ENCODE data around the gene GRM4.

Gene GRM4

GRCh38 chr6:34102099-34102656 is 43.7 kb downstream of the GRM4 start:
- H3K4me3 ChIP-seq (ENCODE audit: low read depth in 1 of 2, low read length in 1 of 2), result no peak overlapping the region
- H3K9me3 ChIP-seq, result no peaks in the 10 kb centered on the region
- H3K27ac ChIP-seq, result no peak overlapping the region
- no peaks in the 10 kb centered on the region for H3K27me3 ChIP-seq
- TF ChIP-seq CTCF (IDR thresholded peaks at IDR 0.05), result no peak
- no peaks in the 10 kb centered on the region for H3K36me3 ChIP-seq
- no peaks in the 10 kb centered on the region for H3K4me1 ChIP-seq (ENCODE audit: control insufficient read depth in 1 of 2, insufficient read depth in 1 of 2, low read depth in 1 of 2, low read length in 1 of 2)

- no peaks in the 10 kb centered on the region for H3K9me3 ChIP-seq
- peaks cover 9% of the 10 kb centered on the region for H3K27me3 ChIP-seq
- H3K4me3 ChIP-seq (ENCODE audit: low read depth in 1 of 2, low read length in 1 of 2), result no peak overlapping the region
- TF ChIP-seq CTCF (IDR thresholded peaks at IDR 0.05), result no peak
- no peaks in the 10 kb centered on the region for H3K36me3 ChIP-seq
- no peak overlapping the region for H3K27ac ChIP-seq
- no peaks in the 10 kb centered on the region for H3K4me1 ChIP-seq (ENCODE audit: control insufficient read depth in 1 of 2, insufficient read depth in 1 of 2, low read depth in 1 of 2, low read length in 1 of 2)
Observed at GRCh38 chr6:34100788-34101187, 45.1 kb downstream of the GRM4 start.

- H3K4me3 ChIP-seq (ENCODE audit: low read depth in 1 of 2, low read length in 1 of 2), result no peak overlapping the region
- H3K27ac ChIP-seq, result no peak overlapping the region
- H3K27me3 ChIP-seq, result peaks cover 18% of the 10 kb centered on the region
- H3K36me3 ChIP-seq, result no peaks in the 10 kb centered on the region
- H3K4me1 ChIP-seq (ENCODE audit: control insufficient read depth in 1 of 2, insufficient read depth in 1 of 2, low read depth in 1 of 2, low read length in 1 of 2), result no peaks in the 10 kb centered on the region
- TF ChIP-seq CTCF (IDR thresholded peaks at IDR 0.05), result no peak
- no peaks in the 10 kb centered on the region for H3K9me3 ChIP-seq
Observed at GRCh38 chr6:34099878-34100277, 46.0 kb downstream of the GRM4 start.

- Histone ChIP-seq H3K9me3 (no peaks in the 10 kb centered on the region), H3K4me3 (ENCODE audit: low read depth in 1 of 2, low read length in 1 of 2) (no peak overlapping the region)
Observed at GRCh38 chr6:34098045-34098936, 47.6 kb downstream of the GRM4 start.

GRCh38 chr6:34096814-34097213 is 49.1 kb downstream of the GRM4 start:
- Histone ChIP-seq H3K4me3 (ENCODE audit: low read depth in 1 of 2, low read length in 1 of 2) (no peak overlapping the region), H3K27me3 (peaks cover 26% of the 10 kb centered on the region)
- no peak for TF ChIP-seq CTCF (IDR thresholded peaks at IDR 0.05)

More at GRCh38 chr6:34098045-34098936, 47.6 kb downstream of the GRM4 start:
- H3K27me3 ChIP-seq, result peaks cover 26% of the 10 kb centered on the region
- TF ChIP-seq CTCF (IDR thresholded peaks at IDR 0.05), result no peak
- H3K27ac ChIP-seq, result no peak overlapping the region
- H3K36me3 ChIP-seq, result no peaks in the 10 kb centered on the region
- no peaks in the 10 kb centered on the region for H3K4me1 ChIP-seq (ENCODE audit: control insufficient read depth in 1 of 2, insufficient read depth in 1 of 2, low read depth in 1 of 2, low read length in 1 of 2)

More at GRCh38 chr6:34096814-34097213, 49.1 kb downstream of the GRM4 start:
- H3K36me3 ChIP-seq, result no peaks in the 10 kb centered on the region
- no peaks in the 10 kb centered on the region for H3K9me3 ChIP-seq
- no peak overlapping the region for H3K27ac ChIP-seq
- no peaks in the 10 kb centered on the region for H3K4me1 ChIP-seq (ENCODE audit: control insufficient read depth in 1 of 2, insufficient read depth in 1 of 2, low read depth in 1 of 2, low read length in 1 of 2)

All from neutrophil (primary cell).